ENCODE measurements around the gene WNT7B.

The WNT7B gene

GRCh38 chr22:45997077-45997776 lies 20.3 kb upstream of the WNT7B start:
- no peaks in the 10 kb centered on the region for H3K4me1 ChIP-seq (ENCODE audit: low read depth, poor library complexity, severe bottlenecking)
- no peak overlapping the region for H3K9ac ChIP-seq
- H3K27me3 ChIP-seq (ENCODE audit: insufficient read depth, low read depth): peaks cover 67% of the 10 kb centered on the region; the same call in 1 of the 2 replicates
- H3K36me3 ChIP-seq (ENCODE audit: insufficient read depth): no peaks in the 10 kb centered on the region
- no peak overlapping the region for H2AFZ ChIP-seq (ENCODE audit: low read depth)
- H3K27ac ChIP-seq: no peak overlapping the region
- TF ChIP-seq CTCF (conservative IDR thresholded peaks at IDR 0.05; ENCODE audit: low read depth, low read length): no peak
- no peak overlapping the region for H3K4me2 ChIP-seq
- H3K79me2 ChIP-seq (ENCODE audit: insufficient read depth, low read depth): no peaks in the 10 kb centered on the region
- no peak overlapping the region for H3K4me3 ChIP-seq (IDR thresholded peaks at IDR 0.05; ENCODE audit: insufficient read depth, low read depth, low read length)
- H4K20me1 ChIP-seq (ENCODE audit: insufficient read depth): no peaks in the 10 kb centered on the region

GRCh38 chr22:45996241-45997076 lies 19.5 kb upstream of the WNT7B start:
- H3K27ac ChIP-seq: no peak overlapping the region
- H3K4me2 ChIP-seq: no peak overlapping the region
- H4K20me1 ChIP-seq (ENCODE audit: insufficient read depth): no peaks in the 10 kb centered on the region
- peaks cover 66% of the 10 kb centered on the region; the same call in 1 of the 2 replicates for H3K27me3 ChIP-seq (ENCODE audit: insufficient read depth, low read depth)
- no peak overlapping the region for H3K9ac ChIP-seq
- H2AFZ ChIP-seq (ENCODE audit: low read depth): no peak overlapping the region
- no peaks in the 10 kb centered on the region for H3K4me1 ChIP-seq (ENCODE audit: low read depth, poor library complexity, severe bottlenecking)
- H3K4me3 ChIP-seq (IDR thresholded peaks at IDR 0.05; ENCODE audit: insufficient read depth, low read depth, low read length): no peak overlapping the region
- H3K79me2 ChIP-seq (ENCODE audit: insufficient read depth, low read depth): no peaks in the 10 kb centered on the region
- TF ChIP-seq CTCF (conservative IDR thresholded peaks at IDR 0.05; ENCODE audit: low read depth, low read length): no peak
- H3K36me3 ChIP-seq (ENCODE audit: insufficient read depth): no peaks in the 10 kb centered on the region

- H2AFZ ChIP-seq (ENCODE audit: low read depth): no peak overlapping the region
- no peaks in the 10 kb centered on the region for H3K36me3 ChIP-seq (ENCODE audit: insufficient read depth)
- H3K4me3 ChIP-seq (IDR thresholded peaks at IDR 0.05; ENCODE audit: insufficient read depth, low read depth, low read length): no peak overlapping the region
- no peaks in the 10 kb centered on the region for H3K4me1 ChIP-seq (ENCODE audit: low read depth, poor library complexity, severe bottlenecking)
- H3K79me2 ChIP-seq (ENCODE audit: insufficient read depth, low read depth): no peaks in the 10 kb centered on the region
- H3K4me2 ChIP-seq: no peak overlapping the region
- no peak overlapping the region for H3K9ac ChIP-seq
- no peaks in the 10 kb centered on the region for H4K20me1 ChIP-seq (ENCODE audit: insufficient read depth)
- H3K27me3 ChIP-seq (ENCODE audit: insufficient read depth, low read depth): peaks cover 60% of the 10 kb centered on the region; the same call in 1 of the 2 replicates
- TF ChIP-seq CTCF (conservative IDR thresholded peaks at IDR 0.05; ENCODE audit: low read depth, low read length): no peak
- no peak overlapping the region for H3K27ac ChIP-seq
Measured at GRCh38 chr22:45995405-45996101, 18.6 kb upstream of the WNT7B start.

- Histone ChIP-seq H3K36me3 (ENCODE audit: insufficient read depth) (no peaks in the 10 kb centered on the region), H3K27me3 (ENCODE audit: insufficient read depth, low read depth) (peaks cover 66% of the 10 kb centered on the region; the same call in 1 of the 2 replicates), H3K4me3 (IDR thresholded peaks at IDR 0.05; ENCODE audit: insufficient read depth, low read depth, low read length) (no peak overlapping the region), H3K27ac (no peak overlapping the region), H3K4me2 (no peak overlapping the region), H4K20me1 (ENCODE audit: insufficient read depth) (no peaks in the 10 kb centered on the region), H3K79me2 (ENCODE audit: insufficient read depth, low read depth) (no peaks in the 10 kb centered on the region), H2AFZ (ENCODE audit: low read depth) (no peak overlapping the region), H3K9ac (no peak overlapping the region), H3K4me1 (ENCODE audit: low read depth, poor library complexity, severe bottlenecking) (no peaks in the 10 kb centered on the region)
- TF ChIP-seq CTCF (conservative IDR thresholded peaks at IDR 0.05; ENCODE audit: low read depth, low read length): peak; percentile 96
Measured at GRCh38 chr22:45994491-45995404, 17.8 kb upstream of the WNT7B start.
